ENCODE measurements around the gene HOXC10.

DNA sequence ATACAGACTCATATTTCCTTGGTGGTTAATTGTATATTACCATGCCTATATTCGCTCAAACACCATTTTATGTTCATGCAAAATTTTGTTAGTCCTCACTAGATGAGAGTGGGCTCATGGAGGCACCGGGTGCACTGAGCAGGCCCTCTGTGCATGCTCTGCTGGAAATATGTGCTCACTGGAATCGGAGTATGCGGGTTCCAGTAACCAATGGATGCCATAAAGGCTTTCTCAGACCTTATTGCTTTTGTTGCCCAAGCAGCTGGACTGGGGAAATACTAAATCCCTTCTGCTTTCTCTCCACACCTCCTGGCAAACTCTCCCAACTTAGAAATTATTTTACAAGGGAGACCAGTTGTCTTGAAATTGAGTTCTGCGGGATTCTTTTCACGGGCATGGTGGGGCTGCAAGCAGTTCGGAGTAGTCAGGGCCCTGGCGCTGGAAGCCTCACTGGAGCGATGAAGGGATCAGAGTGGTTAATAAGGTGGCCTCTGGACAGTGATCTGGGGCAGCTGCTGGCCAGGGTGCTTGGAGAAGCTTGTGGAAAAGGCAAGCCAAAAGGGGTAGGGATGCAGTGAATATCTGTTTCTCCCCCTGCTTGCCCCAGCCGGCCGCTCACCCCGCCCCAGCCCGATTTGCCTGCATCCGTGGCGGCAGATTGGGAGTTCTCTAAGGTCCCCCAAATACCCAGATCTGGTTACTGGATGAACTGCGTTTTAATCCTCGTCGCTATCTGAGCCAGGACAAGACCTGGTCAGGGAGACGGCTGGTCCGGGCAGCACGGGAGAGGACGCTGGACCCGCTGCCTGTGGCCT lies 35.9 kb downstream of the HOXC10 start:
- TF ChIP-seq, protein P1, sequence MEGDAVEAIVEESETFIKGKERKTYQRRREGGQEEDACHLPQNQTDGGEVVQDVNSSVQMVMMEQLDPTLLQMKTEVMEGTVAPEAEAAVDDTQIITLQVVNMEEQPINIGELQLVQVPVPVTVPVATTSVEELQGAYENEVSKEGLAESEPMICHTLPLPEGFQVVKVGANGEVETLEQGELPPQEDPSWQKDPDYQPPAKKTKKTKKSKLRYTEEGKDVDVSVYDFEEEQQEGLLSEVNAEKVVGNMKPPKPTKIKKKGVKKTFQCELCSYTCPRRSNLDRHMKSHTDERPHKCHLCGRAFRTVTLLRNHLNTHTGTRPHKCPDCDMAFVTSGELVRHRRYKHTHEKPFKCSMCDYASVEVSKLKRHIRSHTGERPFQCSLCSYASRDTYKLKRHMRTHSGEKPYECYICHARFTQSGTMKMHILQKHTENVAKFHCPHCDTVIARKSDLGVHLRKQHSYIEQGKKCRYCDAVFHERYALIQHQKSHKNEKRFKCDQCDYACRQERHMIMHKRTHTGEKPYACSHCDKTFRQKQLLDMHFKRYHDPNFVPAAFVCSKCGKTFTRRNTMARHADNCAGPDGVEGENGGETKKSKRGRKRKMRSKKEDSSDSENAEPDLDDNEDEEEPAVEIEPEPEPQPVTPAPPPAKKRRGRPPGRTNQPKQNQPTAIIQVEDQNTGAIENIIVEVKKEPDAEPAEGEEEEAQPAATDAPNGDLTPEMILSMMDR (conservative IDR thresholded peaks at IDR 0.05; ENCODE audit: low read length), result no peak
- no peak for TF ChIP-seq EZH2phosphoT487 (IDR thresholded peaks at IDR 0.05; ENCODE audit: borderline replicate concordance)

Measured in Loucy (cell line).